Breast epithelium (tissue), 4 donors: Measurements from ENCODE around the gene GLT6D1. TPM values are rescaled to one million over a fixed set of nuclear protein-coding genes. Genes with fewer than 3 reads are reported as not detected.

Source experiments
- DNase-seq, 2 donors: peaks; one replicate each; pipeline ENCODE4 v3.0.0-alpha.2; 2019; ENCODE audit warnings: low spot score in 2 of 2
- H3K27ac ChIP-seq, 2 donors: fragments of 200-600 bp; sonication (generic) in 1 of 2; one replicate each; pipeline ENCODE4 v1.5.1; 2016 to 2019; ENCODE audit warnings: mild to moderate bottlenecking in 1 of 2
- H3K27me3 ChIP-seq, 2 donors: fragments of 200-600 bp; sonication (generic) in 1 of 2; one replicate each; pipeline versions ENCODE4 v1.5.1 to v1.6.0; 2017 to 2019; ENCODE audit warnings: control low read depth in 1 of 2, mild to moderate bottlenecking in 1 of 2
- H3K36me3 ChIP-seq: fragments of 200-600 bp; one replicate; pipeline ENCODE4 v1.5.1; 2019
- H3K4me1 ChIP-seq, 2 donors: fragments of 200-600 bp; sonication (generic); one replicate each; pipeline ENCODE4 v1.5.1; 2016 to 2019; ENCODE audit warnings: control low read depth in 1 of 2
- H3K4me3 ChIP-seq, 3 donors: fragments of 200-600 bp; sonication (generic); 1 replicate in 2 of 3; 2 replicates in 1 of 3; pipeline ENCODE4 v1.5.1; 2016 to 2019; ENCODE audit warnings: mild to moderate bottlenecking in 3 of 3, moderate library complexity in 2 of 3
- H3K9me3 ChIP-seq, 2 donors: fragments of 200-600 bp; sonication (generic) in 1 of 2; one replicate each; pipeline ENCODE4 v1.5.1; 2016 to 2019; ENCODE audit warnings: control low read depth in 1 of 2
- CTCF ChIP-seq, 3 donors: fragments of 450-650 bp; IDR thresholded peaks; one replicate each; pipeline ENCODE4 v1.5.1; 2016 to 2017; ENCODE audit warnings: antibody characterized with exemption in 3 of 3, mild to moderate bottlenecking in 3 of 3, moderate library complexity in 3 of 3
- POLR2A ChIP-seq: fragments of 450-650 bp; IDR thresholded peaks from one replicate; pipeline ENCODE4 v1.6.1; 2016; ENCODE audit warnings: antibody characterized with exemption, mild to moderate bottlenecking, moderate library complexity
- POLR2AphosphoS5 ChIP-seq, 3 donors: sonication (generic); formaldehyde crosslinking; IDR thresholded peaks; one replicate each; pipeline ENCODE4 v1.6.1; 2017; ENCODE audit warnings: antibody characterized with exemption in 3 of 3
- intact Hi-C: fragments of 100-400 bp; cut with DNase I; formaldehyde crosslinking; loops from one replicate; pipeline ENCODE4 v1.15.1; 2023; ENCODE audit warnings: low total_unique reads
- total RNA-seq, 3 donors: library from RNA; depleted of rRNA; stranded (reverse); fragments of >200 nt; gene quantifications; one replicate each; pipeline ENCODE4 v1.1.0, GENCODE V29; 2016

The GLT6D1 gene
- total RNA-seq, 3 donors from 2014 or later = not detected

DNA sequence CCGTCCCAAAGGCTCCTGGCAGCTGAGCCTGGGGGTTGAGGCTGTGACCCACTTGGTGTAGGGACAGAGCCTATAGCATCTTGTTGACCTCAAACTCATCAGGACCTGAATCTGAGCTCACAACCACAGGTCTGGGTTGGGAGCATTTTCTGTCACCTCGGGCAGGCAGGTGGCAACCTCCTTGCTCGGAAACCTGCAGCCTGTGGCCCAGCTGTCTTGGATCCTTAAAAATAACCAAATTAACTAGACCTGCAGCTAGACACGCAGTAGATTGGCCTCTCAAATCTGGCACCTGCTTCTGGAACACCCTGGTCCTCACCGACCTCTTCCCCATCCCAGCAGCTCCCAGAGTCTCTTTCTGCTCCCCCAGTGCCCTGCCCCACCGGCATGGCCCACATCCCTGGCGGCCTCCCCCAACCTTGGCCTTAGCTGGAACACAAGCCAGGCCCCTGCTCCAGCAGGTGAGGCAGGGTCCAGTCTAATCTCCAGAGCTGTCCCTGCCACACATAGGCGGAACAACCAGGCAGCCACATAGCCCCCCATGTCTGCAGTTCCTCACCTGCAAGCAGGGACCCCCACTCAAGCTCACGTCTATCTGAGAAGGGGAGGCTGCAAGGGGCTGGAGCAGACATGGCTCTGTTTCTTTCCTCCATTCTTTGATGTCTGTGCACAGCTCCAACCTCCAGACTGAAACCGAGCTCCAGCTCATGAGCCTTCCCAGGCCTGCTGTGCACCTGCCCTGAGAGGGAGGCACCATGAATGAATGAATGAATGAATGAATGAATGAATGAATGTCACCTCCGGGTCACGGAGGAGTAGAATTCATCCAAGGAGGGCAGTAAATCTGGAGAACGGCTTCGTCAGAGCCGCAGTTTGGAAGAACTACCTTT is 49.5 kb downstream of the GLT6D1 start:
- no peak for DNase-seq
- Histone ChIP-seq H3K27me3 (peaks cover 0 to 28% of the 10 kb centered on the region in 2 donors), H3K4me1 (no peaks in the 10 kb centered on the region), H3K9me3 (no peaks in the 10 kb centered on the region), H3K36me3 (no peaks in the 10 kb centered on the region), H3K4me3 (no peak overlapping the region), H3K27ac (no peak overlapping the region)
- TF ChIP-seq CTCF (IDR thresholded peaks at IDR 0.05) = no peak
- no peak for TF ChIP-seq POLR2A
- TF ChIP-seq POLR2AphosphoS5 (IDR thresholded peaks at IDR 0.05) = no peak
- intact Hi-C loops = no loop called here

DNA sequence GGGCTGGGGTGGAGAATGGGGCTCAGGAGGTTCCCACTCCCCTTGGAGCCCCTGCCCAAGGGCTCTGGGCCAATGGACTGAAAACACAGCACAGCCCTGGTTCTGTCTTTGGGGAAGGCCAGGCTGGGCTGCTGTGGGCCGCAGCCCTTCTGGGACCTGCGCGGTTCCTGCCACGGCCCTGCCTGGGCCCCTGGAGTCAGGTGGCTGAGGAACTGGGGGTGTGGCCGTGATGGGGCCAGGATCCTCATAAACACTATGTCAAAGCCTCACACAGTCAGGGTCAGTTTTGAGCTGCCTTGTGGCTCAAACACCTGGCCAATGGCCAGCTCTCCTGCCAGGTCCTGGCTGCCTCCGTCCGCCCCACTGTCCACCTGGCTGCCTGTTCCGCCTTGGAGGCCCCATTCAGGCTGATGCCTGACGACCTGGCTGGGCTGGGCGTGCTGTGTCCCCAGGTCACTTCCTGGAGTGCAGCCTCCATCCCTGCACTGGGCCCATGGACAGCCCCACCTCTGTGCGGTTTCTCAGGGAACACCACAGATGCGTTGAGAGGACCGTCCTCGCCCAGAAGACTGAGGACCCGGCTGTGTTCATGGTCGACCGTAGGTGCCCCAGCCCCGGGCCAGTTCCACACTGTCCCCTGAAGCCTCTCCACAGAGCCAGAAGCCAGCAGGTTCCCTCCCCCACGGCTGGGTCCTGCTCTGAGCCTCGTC is 50.3 kb downstream of the GLT6D1 start:
- DNase-seq = no peak
- H3K27ac ChIP-seq = no peak overlapping the region
- no peak for TF ChIP-seq POLR2AphosphoS5 (IDR thresholded peaks at IDR 0.05)
- no peak for TF ChIP-seq CTCF (IDR thresholded peaks at IDR 0.05)
- TF ChIP-seq POLR2A = no peak
- H3K4me3 ChIP-seq = no peak overlapping the region
- H3K36me3 ChIP-seq = no peaks in the 10 kb centered on the region
- intact Hi-C loops = no loop called here
- H3K4me1 ChIP-seq = no peaks in the 10 kb centered on the region
- H3K27me3 ChIP-seq = peaks cover 0 to 28% of the 10 kb centered on the region in 2 donors
- no peaks in the 10 kb centered on the region for H3K9me3 ChIP-seq

DNA sequence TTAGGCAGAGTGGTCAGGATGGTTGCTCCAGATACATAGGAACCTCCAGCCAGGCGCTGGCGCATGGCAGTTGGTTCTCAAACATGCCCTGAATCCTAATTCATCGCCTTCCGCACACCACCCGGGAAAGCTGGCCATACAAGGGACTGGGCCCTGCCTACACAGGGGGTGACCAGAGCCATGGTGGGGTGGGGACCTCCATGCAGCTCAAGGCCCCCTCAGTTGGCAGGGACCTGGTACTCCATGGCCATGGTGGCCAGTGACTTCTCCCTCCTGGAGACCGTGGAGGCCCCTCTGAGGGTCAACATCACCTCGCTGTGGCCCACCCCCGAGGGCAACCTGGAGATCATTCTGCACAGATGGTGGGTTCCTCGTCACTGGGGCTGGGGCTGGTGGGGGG is 51.0 kb downstream of the GLT6D1 start:
- TF ChIP-seq POLR2AphosphoS5 (IDR thresholded peaks at IDR 0.05) (no peak), CTCF (IDR thresholded peaks at IDR 0.05) (no peak), POLR2A (no peak)
- no peak overlapping the region for H3K27ac ChIP-seq
- no peak for DNase-seq
- H3K27me3 ChIP-seq = peaks cover 0 to 32% of the 10 kb centered on the region in 2 donors
- H3K9me3 ChIP-seq = no peaks in the 10 kb centered on the region
- no peak overlapping the region for H3K4me3 ChIP-seq
- intact Hi-C loops = no loop called here
- H3K36me3 ChIP-seq = no peaks in the 10 kb centered on the region
- no peaks in the 10 kb centered on the region for H3K4me1 ChIP-seq

DNA sequence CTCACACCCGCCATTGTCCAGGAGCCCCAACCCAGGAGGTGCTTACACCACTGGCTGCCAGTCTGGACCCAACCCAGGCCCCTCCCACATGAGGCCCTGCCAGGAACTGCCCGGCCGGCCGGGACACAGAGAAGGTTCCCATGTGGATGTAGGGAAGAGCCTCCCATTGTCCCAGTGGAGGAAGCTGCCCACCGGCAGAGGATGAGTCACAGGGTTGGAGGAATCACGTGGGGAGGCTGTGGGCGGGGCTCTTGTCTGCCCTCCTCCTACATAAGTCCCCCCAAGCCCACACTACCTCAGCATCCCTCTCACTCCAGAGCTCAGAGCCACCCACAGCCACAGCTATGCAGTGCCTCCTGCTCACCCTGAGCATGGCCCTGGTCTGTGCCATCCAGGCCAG is 51.7 kb downstream of the GLT6D1 start:
- Histone ChIP-seq H3K4me3 (no peak overlapping the region), H3K27ac (no peak overlapping the region), H3K27me3 (peaks cover 0 to 32% of the 10 kb centered on the region in 2 donors), H3K4me1 (no peaks in the 10 kb centered on the region), H3K36me3 (no peaks in the 10 kb centered on the region), H3K9me3 (no peaks in the 10 kb centered on the region)
- TF ChIP-seq POLR2AphosphoS5 (IDR thresholded peaks at IDR 0.05) (no peak), POLR2A (no peak), CTCF (IDR thresholded peaks at IDR 0.05) (no peak)
- intact Hi-C loops = no loop called here
- DNase-seq = no peak

DNA sequence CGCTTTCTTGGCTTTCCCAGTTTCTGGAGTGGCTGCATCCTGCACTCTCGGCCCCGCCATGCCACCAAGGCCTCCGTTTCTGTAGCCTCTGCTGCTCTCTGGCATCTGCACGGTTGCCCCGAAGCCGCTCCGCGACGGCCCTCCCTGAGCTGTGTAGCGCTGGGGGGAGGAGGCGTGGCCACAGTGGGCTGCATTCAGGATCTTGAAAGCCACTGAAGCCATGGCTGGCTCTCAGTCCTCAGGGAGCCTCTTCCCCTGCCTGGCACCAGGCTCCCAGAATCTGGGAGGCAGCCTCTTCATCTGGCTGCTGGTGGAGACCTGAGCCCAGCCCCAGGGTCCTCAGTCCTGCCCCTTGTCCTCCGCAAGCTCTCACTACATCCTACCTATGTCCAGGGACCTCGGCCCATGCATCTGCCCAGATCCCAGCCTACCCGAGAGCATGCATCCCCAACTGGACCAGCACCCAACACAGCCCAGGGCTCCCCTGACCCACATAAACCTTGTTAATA is 52.7 kb downstream of the GLT6D1 start:
- DNase-seq = no peak
- no peaks in the 10 kb centered on the region for H3K9me3 ChIP-seq
- intact Hi-C loops = no loop called here
- H3K36me3 ChIP-seq = no peaks in the 10 kb centered on the region
- peaks cover 0 to 22% of the 10 kb centered on the region in 2 donors for H3K27me3 ChIP-seq
- TF ChIP-seq POLR2A = no peak
- no peak for TF ChIP-seq CTCF (IDR thresholded peaks at IDR 0.05)
- no peak for TF ChIP-seq POLR2AphosphoS5 (IDR thresholded peaks at IDR 0.05)
- no peak overlapping the region for H3K27ac ChIP-seq
- H3K4me3 ChIP-seq = no peak overlapping the region
- H3K4me1 ChIP-seq = no peaks in the 10 kb centered on the region
